ENCODE results near the gene WNT9B.

- TF ChIP-seq CTCF (IDR thresholded peaks at IDR 0.05) (no peak), POLR2A (IDR thresholded peaks at IDR 0.05) (no peak)
Measured at GRCh38 chr17:46850688-46851028, 725 bp upstream of the WNT9B start.
